ENCODE data around the gene AOC2.

DNA sequence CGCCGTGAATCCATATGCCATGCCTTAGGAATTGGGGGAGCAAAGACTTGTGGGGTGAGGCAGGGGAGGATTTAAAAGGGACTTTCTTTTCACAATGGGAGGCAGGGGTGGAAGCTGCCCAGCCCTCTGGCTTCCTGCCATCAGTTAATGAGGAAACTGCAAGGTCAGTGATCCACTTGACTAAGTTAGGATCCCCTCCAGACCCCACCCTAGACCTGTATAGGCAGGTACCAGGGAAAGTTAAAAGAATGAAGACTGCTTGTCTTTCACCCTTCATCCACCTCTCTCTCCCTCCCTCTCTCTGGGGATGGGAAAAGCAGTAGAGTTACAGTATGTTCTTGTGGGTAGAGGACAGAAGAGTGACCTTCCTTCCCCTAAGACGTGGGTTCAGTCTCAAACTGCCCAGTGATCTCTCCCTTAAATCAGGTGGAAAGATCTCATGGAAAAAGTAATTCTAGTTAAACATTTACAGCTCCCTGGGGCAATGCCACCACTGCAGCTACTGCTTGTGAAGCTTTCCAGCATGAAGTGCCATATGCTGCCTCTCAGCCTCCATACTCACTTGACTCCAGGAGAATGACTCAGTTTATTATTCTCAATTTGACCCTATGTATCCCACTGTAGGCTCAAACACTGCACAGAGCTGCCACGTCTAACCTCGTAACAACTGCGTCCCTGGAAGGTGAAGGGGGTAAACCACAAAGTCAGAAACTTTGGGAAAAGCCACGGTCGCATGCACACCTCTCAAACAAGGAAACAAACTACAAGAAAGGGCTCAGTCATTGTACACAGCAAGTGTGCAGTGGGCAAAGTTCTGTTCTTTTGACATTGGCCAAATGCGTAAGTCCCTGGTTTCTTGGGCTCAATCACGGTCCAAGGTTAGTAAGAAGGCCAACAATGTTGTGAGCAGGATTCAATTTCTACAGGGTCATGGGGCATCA, 47.0 kb upstream of the AOC2 start:
- no peak for TF ChIP-seq CREB1 (IDR thresholded peaks at IDR 0.05; ENCODE audit: low read depth)
- no peak for TF ChIP-seq TAF1 (IDR thresholded peaks at IDR 0.05; ENCODE audit: low read depth)
- TF ChIP-seq NFIC (IDR thresholded peaks at IDR 0.05), result no peak
- TF ChIP-seq RAD21 (IDR thresholded peaks at IDR 0.05; ENCODE audit: low read depth), result no peak
- no peak for TF ChIP-seq MAX (IDR thresholded peaks at IDR 0.05)
